HEK293T (cell line): ENCODE data around the gene OXTR.

Experiments used
- ARNT ChIP-seq: fragments of 450-650 bp; IDR thresholded peaks from 2 replicates; pipeline ENCODE4 v1.6.1; 2017; ENCODE audit warnings: mild to moderate bottlenecking
- FOXM1 ChIP-seq: fragments of 450-650 bp; IDR thresholded peaks from 2 replicates; pipeline ENCODE4 v1.6.1; 2017; ENCODE audit warnings: mild to moderate bottlenecking, borderline replicate concordance
- L3MBTL2 ChIP-seq: fragments of 450-650 bp; conservative IDR thresholded peaks from 2 replicates; pipeline ENCODE4 v1.6.1; 2016; ENCODE audit warnings: mild to moderate bottlenecking
- LEF1 ChIP-seq: fragments of 450-650 bp; IDR thresholded peaks from 2 replicates; pipeline ENCODE4 v1.6.1; 2017; ENCODE audit warnings: mild to moderate bottlenecking, borderline replicate concordance

DNA sequence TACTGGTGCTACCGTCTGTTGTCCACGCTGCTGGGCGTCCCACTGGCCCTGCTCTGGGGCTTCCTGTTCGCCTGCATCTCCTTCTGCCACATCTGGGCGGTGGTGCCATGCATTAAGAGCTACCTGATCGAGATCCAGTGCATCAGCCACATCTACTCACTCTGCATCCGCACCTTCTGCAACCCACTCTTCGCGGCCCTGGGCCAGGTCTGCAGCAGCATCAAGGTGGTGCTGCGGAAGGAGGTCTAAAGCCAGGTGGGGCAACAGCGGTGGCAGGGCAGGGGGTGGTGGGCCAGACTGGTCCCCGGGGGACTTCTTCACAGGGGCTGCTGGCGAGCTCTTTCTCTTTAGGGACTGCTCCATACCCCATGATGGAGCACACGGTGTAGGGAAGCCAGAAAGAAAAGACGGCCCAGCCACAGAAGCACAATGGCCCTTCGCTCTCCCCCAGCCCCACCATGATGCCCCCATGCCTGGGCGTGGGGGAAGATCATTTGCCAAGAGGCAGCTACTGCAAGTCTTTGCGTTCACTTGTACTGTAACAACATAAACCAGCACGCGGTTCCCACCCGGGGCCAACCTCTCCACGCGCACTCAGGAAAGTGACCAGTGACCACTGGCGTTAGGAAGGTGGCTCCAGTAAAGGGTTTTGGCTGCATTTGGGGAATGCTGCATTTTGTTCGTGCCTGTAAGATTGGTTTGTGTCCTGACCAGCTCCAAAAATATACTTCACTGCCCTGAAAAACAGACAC lies 23.6 kb downstream of the OXTR start:
- TF ChIP-seq LEF1 (no peak), ARNT (no peak), L3MBTL2 (no peak), FOXM1 (no peak)
